ENCODE data around the gene CDKL4.
"Not testable (repeated sequence)": the region's sequence is repeated elsewhere in the genome, so short reads cannot be mapped to it uniquely, and the experiment has no call there.

Gene CDKL4

GRCh38 chr2:39234754-39235153 is 9.0 kb downstream of the CDKL4 start:
- in situ Hi-C loops (cut with MboI; ENCODE audit: low sequenced_read_pairs), result no loop called here

- in situ Hi-C loops (cut with MboI; ENCODE audit: low sequenced_read_pairs), result no loop called here
Measured at GRCh38 chr2:39232141-39232540, 11.6 kb downstream of the CDKL4 start.

GRCh38 chr2:39228413-39229209 is 15.2 kb downstream of the CDKL4 start:
- in situ Hi-C loops (cut with MboI; ENCODE audit: low sequenced_read_pairs), result loop anchor here (10.0 kb wide), 1 partner anchor 164 kb away; no protein-coding TSS in a partner anchor

- in situ Hi-C loops (cut with MboI; ENCODE audit: low sequenced_read_pairs), result loop anchor here (10.0 kb wide), 1 partner anchor 163 kb away; no protein-coding TSS in a partner anchor
Measured at GRCh38 chr2:39227628-39228412, 15.9 kb downstream of the CDKL4 start.

- in situ Hi-C loops (cut with MboI; ENCODE audit: low sequenced_read_pairs), result loop anchor here (10.0 kb wide), 1 partner anchor 161 kb away; no protein-coding TSS in a partner anchor
Measured at GRCh38 chr2:39225567-39225966, 18.2 kb downstream of the CDKL4 start.

- in situ Hi-C loops (cut with MboI; ENCODE audit: low sequenced_read_pairs), result loop anchor here (10.0 kb wide), 1 partner anchor 159 kb away; no protein-coding TSS in a partner anchor
Measured at GRCh38 chr2:39223909-39224308, 19.9 kb downstream of the CDKL4 start.

- in situ Hi-C loops (cut with MboI; ENCODE audit: low sequenced_read_pairs), result loop anchor here (10.0 kb wide), 1 partner anchor 157 kb away; no protein-coding TSS in a partner anchor
Measured at GRCh38 chr2:39221459-39221858, 22.3 kb downstream of the CDKL4 start.

- in situ Hi-C loops (cut with MboI; ENCODE audit: low sequenced_read_pairs), result loop anchor here (10.0 kb wide), 1 partner anchor 155 kb away; no protein-coding TSS in a partner anchor
Measured at GRCh38 chr2:39220136-39220535, 23.6 kb downstream of the CDKL4 start.

- in situ Hi-C loops (cut with MboI; ENCODE audit: low sequenced_read_pairs), result no loop called here
Measured at GRCh38 chr2:39218391-39218790, 25.4 kb downstream of the CDKL4 start.

- in situ Hi-C loops (cut with MboI; ENCODE audit: low sequenced_read_pairs), result no loop called here
Measured at GRCh38 chr2:39217192-39217550, 26.6 kb downstream of the CDKL4 start.

GRCh38 chr2:39216346-39217191 is 27.2 kb downstream of the CDKL4 start:
- in situ Hi-C loops (cut with MboI; ENCODE audit: low sequenced_read_pairs), result no loop called here

GRCh38 chr2:39215545-39215944 is 28.2 kb downstream of the CDKL4 start:
- in situ Hi-C loops (cut with MboI; ENCODE audit: low sequenced_read_pairs), result no loop called here

- in situ Hi-C loops (cut with MboI; ENCODE audit: low sequenced_read_pairs), result no loop called here
Measured at GRCh38 chr2:39213015-39213414, 30.8 kb downstream of the CDKL4 start.

- in situ Hi-C loops (cut with MboI; ENCODE audit: low sequenced_read_pairs), result no loop called here
Measured at GRCh38 chr2:39210846-39211245, 32.9 kb downstream of the CDKL4 start.

- in situ Hi-C loops (cut with MboI; ENCODE audit: low sequenced_read_pairs), result no loop called here
Measured at GRCh38 chr2:39203382-39203781, 40.4 kb downstream of the CDKL4 start.

- in situ Hi-C loops (cut with MboI; ENCODE audit: low sequenced_read_pairs), result no loop called here
Measured at GRCh38 chr2:39202639-39203369, 41.0 kb downstream of the CDKL4 start.

- in situ Hi-C loops (cut with MboI; ENCODE audit: low sequenced_read_pairs), result not testable (repeated sequence)
Measured at GRCh38 chr2:39197003-39197402, 46.8 kb downstream of the CDKL4 start.

GRCh38 chr2:39194686-39195085 is 49.1 kb downstream of the CDKL4 start:
- in situ Hi-C loops (cut with MboI; ENCODE audit: low sequenced_read_pairs), result no loop called here

GRCh38 chr2:39188960-39189494 is 54.7 kb downstream of the CDKL4 start:
- in situ Hi-C loops (cut with MboI; ENCODE audit: low sequenced_read_pairs), result no loop called here

GRCh38 chr2:39183673-39184072 is 60.1 kb downstream of the CDKL4 start:
- in situ Hi-C loops (cut with MboI; ENCODE audit: low sequenced_read_pairs), result no loop called here

Measured in HL-60/S4 treated with phorbol 12-myristate 13-acetate at 8.2 ng/mL for 4 days and 3 days (cell line).